Pancreas (tissue), 10 donors: Measurements from ENCODE around the gene RPS6KA3. TPM values are rescaled to one million over a fixed set of nuclear protein-coding genes. Genes with fewer than 3 reads are reported as not detected.
"Not testable (repeated sequence)": the region's sequence is repeated elsewhere in the genome, so short reads cannot be mapped to it uniquely, and the experiment has no call there.

Experiments used
- ATAC-seq, 4 donors: fragments of 200-7000 bp; cut with Tn5 transposase; one replicate each; pipeline versions ENCODE4 v1.8.0 to v1.9.1; 2020; ENCODE audit warnings: mild to moderate bottlenecking in 4 of 4, moderate library complexity in 4 of 4
- DNase-seq, 6 donors: peaks; one replicate each; pipeline ENCODE4 v3.0.0-alpha.2; 2020
- FAIRE-seq: peaks from 2 replicates; lab custom pipeline; 2012; peaks lifted over from hg19 to GRCh38; lab: Jason Lieb, UNC
- H3K27ac ChIP-seq, 4 donors: fragments of 200-600 bp; sonication (generic); 1 replicate in 3 of 4; 2 replicates in 1 of 4; pipeline versions ENCODE4 v1.5.0 to v1.8.0; 2020
- H3K27me3 ChIP-seq, 4 donors: fragments of 200-600 bp; one replicate each; pipeline ENCODE4 v1.8.0; 2021
- H3K36me3 ChIP-seq, 3 donors: fragments of 200-600 bp; sonication (generic) in 1 of 3; one replicate each; pipeline versions ENCODE4 v1.5.0 to v1.8.0; 2020 to 2021
- H3K4me1 ChIP-seq, 3 donors: fragments of 200-600 bp; one replicate each; pipeline ENCODE4 v1.8.0; 2021
- H3K4me3 ChIP-seq, 4 donors: fragments of 200-600 bp; sonication (generic) in 2 of 4; one replicate each; pipeline versions ENCODE4 v1.5.0 to v1.8.0; 2020 to 2021
- H3K9me3 ChIP-seq, 4 donors: fragments of 200-600 bp; one replicate each; pipeline ENCODE4 v1.8.0; 2021
- CTCF ChIP-seq, 4 donors: fragments of 200-600 bp; sonication (generic) in 3 of 4; IDR thresholded peaks; one replicate each; pipeline versions ENCODE4 v1.5.0 to v1.8.0; 2021; ENCODE audit warnings: antibody characterized with exemption in 4 of 4
- WGBS, 2 donors: extraction: QIAGEN DNeasy Blood & Tissue Kit; methylation state at CpG; one replicate each; pipeline ENCODE4 v1.1.7; 2013; 5-methylcytosine and 5-hydroxymethylcytosine counted together
- intact Hi-C, 3 donors: fragments of 100-400 bp; cut with DNase I; formaldehyde crosslinking; loops; one replicate each; pipeline versions ENCODE4 v1.11.1 to v1.14.2; 2022
- polyA plus RNA-seq, 2 donors: library from polyadenylated mRNA; stranded (reverse); fragments of 200-250 nt; gene quantifications; one replicate each; pipeline ENCODE4 v1.2.3, GENCODE V29; 2013
- total RNA-seq, 6 donors: library from RNA; stranded (reverse); fragmentation: NEBNext Ultra II Directional in 4 of 6; extraction: Animal tissue kit (Norgen Biotek cat#: 25700) in 4 of 6; gene quantifications; one replicate each; pipeline versions ENCODE4 v1.2.1 to v1.2.4, GENCODE V29; 2021 to 2023
- donor health status: healthy with polysubstance abuse.
- donor health status: DM: no; HTN: no; CAD: no; lungs with moderate emphysema.
- donor health status: DM: no; HTN: no; CAD: no.
- donor health status: control.
- donor health status: control.
- donor health status: Bipolar disorder and iron deficiency.
- donor health status: DM: yes; HTN: yes; CAD: no.
- donor health status: DM: no; HTN: no; CAD: no.
- donor health status: DM: no; HTN: no; CAD: no.
- donor health status: DM: yes; HTN: yes; CAD: no.

RPS6KA3 gene
- total and polyA plus RNA-seq, 8 donors = 4.8 to 29.8 (median 15.6) TPM

GRCh38 chrX:20128670-20129069, 138.0 kb downstream of the RPS6KA3 start:
- Histone ChIP-seq H3K4me3 (no peak overlapping the region), H3K27me3 (no peaks in the 10 kb centered on the region), H3K4me1 (no peaks in the 10 kb centered on the region), H3K36me3 (peaks cover 0 to 58% (median 4%) of the 10 kb centered on the region in 3 donors), H3K9me3 (no peaks in the 10 kb centered on the region), H3K27ac (no peak overlapping the region)
- FAIRE-seq (no peak), DNase-seq (no peak), ATAC-seq (peak in 3 of 4 donors; percentile 13 to 36 (median 15))
- 49 to 73% methylated on average over 4 of the region's 4 CpGs for WGBS, 2 donors
- intact Hi-C loops = no loop called here
- TF ChIP-seq CTCF (IDR thresholded peaks at IDR 0.05) = no peak

GRCh38 chrX:20127440-20127839, 139.3 kb downstream of the RPS6KA3 start:
- H3K27ac ChIP-seq, H3K9me3 ChIP-seq, H3K4me3 ChIP-seq, intact Hi-C loops, H3K27me3 ChIP-seq, DNase-seq, H3K4me1 ChIP-seq: not testable (repeated sequence)
- peaks cover 0 to 48% (median 4%) of the 10 kb centered on the region in 3 donors for H3K36me3 ChIP-seq
- 1 to 7% methylated on average over 3 of the region's 3 CpGs for WGBS, 2 donors
- FAIRE-seq (peak; percentile 99), ATAC-seq (peak; percentile 64 to 89 (median 86))

GRCh38 chrX:20126833-20127232, 139.9 kb downstream of the RPS6KA3 start:
- H3K4me3 ChIP-seq, H3K4me1 ChIP-seq, FAIRE-seq, H3K27me3 ChIP-seq, intact Hi-C loops, DNase-seq, H3K9me3 ChIP-seq, H3K27ac ChIP-seq: not testable (repeated sequence)
- 80 to 82% methylated on average over 1 of the region's 1 CpG for WGBS, 2 donors
- ATAC-seq = peak in 2 of 4 donors; percentile 20 to 24
- H3K36me3 ChIP-seq = peaks cover 0 to 45% (median 4%) of the 10 kb centered on the region in 3 donors

GRCh38 chrX:20124964-20125363, 141.7 kb downstream of the RPS6KA3 start:
- FAIRE-seq (no peak), ATAC-seq (no peak), DNase-seq (no peak)
- Histone ChIP-seq H3K4me1 (no peaks in the 10 kb centered on the region), H3K4me3 (no peak overlapping the region), H3K27me3 (no peaks in the 10 kb centered on the region), H3K27ac (no peak overlapping the region), H3K9me3 (no peaks in the 10 kb centered on the region), H3K36me3 (peaks cover 0 to 27% (median 0%) of the 10 kb centered on the region in 3 donors)
- intact Hi-C loops = no loop called here
- no peak for TF ChIP-seq CTCF (IDR thresholded peaks at IDR 0.05)

- H3K36me3 ChIP-seq = no peaks in the 10 kb centered on the region
- no peak for TF ChIP-seq CTCF (IDR thresholded peaks at IDR 0.05)
- H3K4me1 ChIP-seq = peaks cover 0 to 11% (median 0%) of the 10 kb centered on the region in 3 donors
- intact Hi-C loops = no loop called here
- 12 to 19% methylated on average over 12 of the region's 12 CpGs for WGBS, 2 donors
- peaks cover 0 to 10% (median 0%) of the 10 kb centered on the region in 4 donors for H3K27me3 ChIP-seq
- H3K27ac ChIP-seq = no peak overlapping the region
- ATAC-seq (peak; percentile 82 to 92 (median 86)), DNase-seq (peak in 3 of 6 donors; percentile 43 to 50 (median 44)), FAIRE-seq (peak; percentile 45)
- H3K4me3 ChIP-seq = no peak overlapping the region
- H3K9me3 ChIP-seq = no peaks in the 10 kb centered on the region
Observed at GRCh38 chrX:20118065-20118824, 148.5 kb downstream of the RPS6KA3 start.
